Stimulated activated CD4-positive, alpha-beta T cell treated with anti-CD3 and anti-CD28 coated beads, Interleukin-12 subunit alpha, Interleukin-12 subunit beta, amount 100 ng/mL, for 4 hours (primary cell): ENCODE data around the gene HADHB.

Source experiments
- DNase-seq: peaks from one replicate; pipeline ENCODE4 v3.0.0-alpha.2; 2020

The HADHB gene

DNA sequence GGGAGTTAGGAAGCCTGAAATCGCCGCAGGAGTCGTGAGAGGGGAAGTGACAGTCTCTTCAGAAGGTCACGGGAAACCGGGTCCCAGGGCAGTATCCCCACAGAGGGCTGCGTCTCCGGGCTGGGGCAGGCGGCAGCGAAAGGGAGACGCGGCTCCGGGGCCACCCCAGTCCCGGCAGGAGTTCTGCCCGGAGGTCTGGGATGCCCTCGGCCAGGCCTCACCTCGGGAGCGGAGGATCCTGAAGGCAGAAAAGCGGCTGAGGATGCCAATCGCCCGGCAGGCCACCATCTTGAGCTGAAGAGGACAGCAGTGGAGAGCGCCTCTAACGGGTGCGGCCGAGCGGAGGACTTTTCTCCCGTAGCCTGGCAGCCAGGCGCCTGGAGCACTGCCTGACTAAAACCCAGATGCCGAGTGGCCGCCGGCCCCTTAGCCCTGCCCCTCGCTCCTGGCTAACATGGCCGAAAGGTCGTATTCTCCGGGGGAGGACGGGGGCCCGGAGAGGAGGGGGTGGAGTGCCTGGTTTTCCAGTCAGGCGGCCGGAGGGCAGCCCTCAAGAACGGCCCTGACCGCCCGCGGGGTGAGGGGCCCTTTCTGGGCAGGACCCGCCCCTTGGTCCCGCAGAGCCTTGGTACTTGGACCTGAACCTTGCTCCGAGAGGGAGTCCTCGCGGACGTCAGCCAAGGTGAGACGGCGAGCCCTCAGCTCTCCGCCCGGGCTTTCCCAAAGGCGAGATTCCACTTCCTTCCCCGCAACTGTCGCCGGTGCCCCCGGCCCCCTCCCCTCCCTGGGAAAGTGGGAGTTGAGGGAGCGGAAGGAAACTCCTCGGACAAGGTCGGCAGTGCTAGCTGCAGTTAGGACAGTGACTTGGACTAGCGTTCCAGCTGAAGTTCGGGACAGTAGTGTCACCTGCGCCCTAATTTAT lies at the start of gene HADHB, which contains the start of gene HADHA:
TSS of gene HADHB (plus strand) at position 631 of the 922 bp plus-strand sequence. CDS start 9,316 bp downstream, outside the sequence.
TSS of gene HADHA (minus strand) at position 324 of the 922 bp plus-strand sequence. CDS start at position 288, 36 bp downstream.
- DNase-seq: peak; percentile 78

DNA sequence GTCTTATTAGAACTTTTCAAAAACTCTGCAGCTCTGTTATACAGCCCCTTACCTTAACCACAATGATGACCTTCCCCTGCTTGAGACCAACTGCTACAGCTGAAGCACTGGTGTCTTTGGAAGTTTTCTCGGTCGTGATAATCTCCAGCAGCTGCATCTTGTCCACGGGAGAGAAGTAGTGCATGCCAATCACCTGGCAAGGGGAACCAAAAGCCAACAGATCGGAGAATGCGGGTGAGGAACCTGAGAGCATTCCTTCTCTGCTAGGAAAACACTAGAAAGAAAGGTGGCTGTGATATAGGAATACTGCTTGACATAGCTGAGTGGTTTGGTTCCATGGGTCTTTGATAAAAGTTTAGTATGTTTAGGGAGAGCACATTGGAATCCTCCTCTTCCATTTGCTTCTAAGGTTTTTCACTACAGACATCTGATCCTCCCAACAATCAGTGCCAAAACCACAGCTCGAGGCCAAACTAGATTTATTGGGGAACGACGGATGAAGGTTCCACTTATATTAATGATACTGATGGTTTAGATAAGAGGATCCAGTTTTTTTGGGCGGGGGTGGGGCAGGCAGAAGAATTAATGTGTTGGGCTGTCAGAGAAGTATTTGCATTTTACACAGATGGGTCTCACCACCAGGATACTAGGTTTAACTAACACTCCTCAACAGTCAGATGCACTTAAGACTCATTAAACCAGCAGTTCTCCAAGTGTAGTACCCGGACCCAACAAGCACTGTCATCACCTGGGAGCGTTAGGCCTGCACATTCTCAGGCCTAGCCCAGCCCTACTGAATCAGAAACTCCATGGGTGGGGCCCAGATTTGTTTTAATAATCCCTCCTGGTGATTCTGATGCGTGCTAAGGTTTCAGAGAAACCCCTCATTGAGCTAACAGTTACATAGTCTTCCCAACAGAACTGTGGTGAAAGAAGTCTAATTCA lies 49.4 kb upstream of the HADHB start:
- no peak for DNase-seq

DNA sequence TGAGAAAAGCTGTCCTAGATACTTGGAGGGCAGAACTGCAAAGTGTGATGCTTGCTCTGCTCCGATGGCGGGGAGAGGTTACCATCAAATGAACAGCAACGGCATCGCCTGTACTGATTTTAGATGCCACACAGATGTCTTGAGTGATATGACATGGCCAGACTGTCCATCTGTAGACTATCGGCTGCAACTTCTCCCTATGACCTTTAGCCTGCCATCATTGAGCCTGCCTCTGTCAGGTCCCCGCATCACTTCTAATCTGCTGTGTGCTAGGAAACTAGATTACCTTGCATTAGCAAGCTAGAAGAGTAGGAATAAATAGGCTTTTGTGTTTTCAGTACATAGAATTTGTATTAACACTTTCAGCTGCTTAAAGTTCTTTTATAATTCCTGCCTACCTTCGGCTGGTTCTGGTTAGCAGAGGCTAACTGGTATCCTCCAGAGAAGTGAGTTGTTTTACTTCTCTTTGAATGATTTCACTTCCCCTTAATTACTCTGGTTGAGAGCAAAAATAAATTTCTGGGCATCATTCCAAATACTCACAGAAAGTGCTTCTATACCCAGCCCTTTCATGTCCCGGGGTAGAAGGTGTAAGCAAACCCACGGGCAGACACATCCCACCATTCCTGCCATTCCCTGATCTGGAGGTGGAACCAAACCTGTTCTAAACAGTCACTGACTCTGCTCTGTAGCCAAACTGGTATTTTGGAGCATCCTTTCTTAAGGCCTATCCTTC lies 47.9 kb upstream of the HADHB start:
- no peak for DNase-seq

- DNase-seq: no peak
Observed at GRCh38 chr2:26197516-26197915, 47.2 kb upstream of the HADHB start.

- no peak for DNase-seq
Observed at GRCh38 chr2:26202981-26203490, 41.7 kb upstream of the HADHB start.

- no peak for DNase-seq
Observed at GRCh38 chr2:26203906-26204305, 40.8 kb upstream of the HADHB start.

DNA sequence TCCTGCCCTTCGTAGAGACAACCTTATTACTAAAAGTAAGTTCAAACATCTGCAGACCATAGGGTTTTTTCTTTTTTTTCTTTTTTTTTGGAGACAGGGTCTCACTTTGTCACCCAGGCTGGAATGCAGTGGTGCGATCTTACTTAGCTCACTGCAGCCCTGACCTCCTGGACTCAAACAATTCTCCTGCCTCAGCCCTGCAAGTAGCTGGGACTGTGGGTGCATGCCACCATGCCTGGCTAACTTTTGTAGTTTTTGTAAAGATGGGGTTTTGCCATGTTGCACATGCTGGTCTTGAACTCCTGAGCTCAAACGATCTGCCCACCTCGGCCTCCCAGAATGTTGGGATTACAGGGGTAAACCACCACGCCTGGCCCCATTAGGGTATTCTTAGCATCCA lies 32.7 kb upstream of the HADHB start:
- DNase-seq: no peak

DNA sequence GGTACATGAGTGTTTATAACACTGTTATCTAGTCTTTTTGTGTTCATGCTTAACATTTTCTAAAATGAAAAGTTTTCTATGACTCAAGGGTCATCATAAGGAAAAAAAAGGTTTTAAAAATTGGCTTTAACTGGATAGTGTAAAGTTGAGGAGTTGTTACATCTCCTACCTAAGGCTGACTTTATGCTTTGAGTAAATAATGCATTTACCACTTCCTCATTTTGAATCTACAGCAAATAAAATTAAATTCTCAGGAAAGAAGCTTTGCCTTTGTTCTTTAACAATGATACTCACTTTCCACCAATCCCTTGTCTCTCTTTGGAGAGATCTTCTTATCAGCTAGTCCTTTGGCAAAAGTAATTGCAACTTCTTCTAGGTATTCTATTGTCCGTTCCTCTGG lies 30.0 kb upstream of the HADHB start:
- DNase-seq: no peak

DNA sequence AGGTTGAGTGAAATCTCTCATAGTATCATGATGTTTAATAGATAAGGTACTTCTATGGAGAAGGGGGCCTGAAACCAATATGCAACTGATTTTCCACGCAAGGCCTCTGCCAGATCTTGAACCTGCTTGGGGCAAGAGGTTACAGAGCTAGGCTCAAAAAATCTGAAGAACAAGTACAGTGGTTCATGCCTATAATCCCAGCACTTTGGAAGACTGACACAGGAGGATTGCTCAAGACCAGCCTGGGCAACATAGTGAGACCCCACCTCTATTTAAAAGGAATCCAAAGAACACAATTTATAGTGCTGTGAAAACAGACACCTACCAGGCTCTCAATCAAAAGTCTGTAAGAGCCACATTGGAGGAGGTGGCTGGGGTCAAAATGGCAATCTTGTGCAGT lies 28.9 kb upstream of the HADHB start:
- no peak for DNase-seq

GRCh38 chr2:26216587-26216986 lies 28.2 kb upstream of the HADHB start:
- DNase-seq: no peak

- DNase-seq: no peak
Observed at GRCh38 chr2:26217720-26218119, 27.0 kb upstream of the HADHB start.

DNA sequence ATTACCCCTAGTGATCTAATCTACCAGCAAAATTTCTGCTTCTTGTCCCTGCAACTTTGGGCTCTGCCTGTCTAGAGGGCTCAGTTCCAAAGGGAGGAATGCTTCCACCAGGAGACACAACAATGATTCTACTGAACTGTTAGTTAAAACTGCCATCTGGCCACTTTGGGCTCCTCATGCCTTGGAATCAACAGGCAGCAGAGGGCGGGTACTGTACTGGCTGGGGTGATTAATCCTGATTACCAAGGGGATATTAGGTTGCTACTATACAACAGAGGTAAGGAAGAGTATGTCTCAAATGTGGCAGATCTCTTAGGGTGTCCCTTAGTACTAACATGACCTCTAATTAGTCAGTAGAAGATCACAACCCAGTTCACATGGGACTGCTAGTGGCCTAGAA lies 21.7 kb upstream of the HADHB start:
- DNase-seq: no peak

DNA sequence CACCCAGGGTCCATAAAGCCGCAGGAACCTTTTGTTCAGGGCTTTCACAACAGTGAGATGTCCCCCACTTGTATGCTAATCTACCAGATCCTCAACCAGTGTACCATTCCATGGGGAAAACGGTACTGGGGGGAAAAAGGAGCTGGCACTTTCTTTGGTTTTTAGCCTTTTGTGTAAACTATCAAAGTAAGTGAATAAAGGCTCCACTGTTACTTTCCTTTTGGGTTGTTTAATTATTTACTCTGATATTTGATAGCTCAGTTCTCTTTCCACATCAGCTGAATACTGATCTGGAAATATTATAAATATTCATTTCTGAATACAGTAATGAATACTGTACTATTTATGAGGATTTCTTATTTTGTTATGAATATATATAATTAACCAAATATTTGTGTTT lies 20.6 kb upstream of the HADHB start:
- no peak for DNase-seq

DNA sequence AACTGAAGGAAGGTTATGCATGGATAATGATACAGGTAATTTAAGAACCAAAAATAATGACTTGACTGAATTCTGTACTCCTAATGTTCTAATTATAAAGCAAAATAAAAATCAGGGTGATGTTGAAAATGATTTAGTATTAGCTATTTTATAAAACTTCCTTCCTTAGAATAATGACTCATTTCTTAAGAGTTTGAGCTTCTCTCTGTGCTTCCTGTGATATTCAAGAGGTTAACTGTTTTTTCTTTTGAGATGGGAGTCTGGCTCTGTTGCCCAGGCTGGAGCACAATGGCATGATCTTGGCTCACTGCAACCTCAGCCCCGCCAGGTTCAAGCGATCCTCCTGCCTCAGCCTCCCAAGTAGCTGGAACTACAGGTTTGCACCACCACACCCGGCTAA lies 15.1 kb upstream of the HADHB start:
- no peak for DNase-seq

DNA sequence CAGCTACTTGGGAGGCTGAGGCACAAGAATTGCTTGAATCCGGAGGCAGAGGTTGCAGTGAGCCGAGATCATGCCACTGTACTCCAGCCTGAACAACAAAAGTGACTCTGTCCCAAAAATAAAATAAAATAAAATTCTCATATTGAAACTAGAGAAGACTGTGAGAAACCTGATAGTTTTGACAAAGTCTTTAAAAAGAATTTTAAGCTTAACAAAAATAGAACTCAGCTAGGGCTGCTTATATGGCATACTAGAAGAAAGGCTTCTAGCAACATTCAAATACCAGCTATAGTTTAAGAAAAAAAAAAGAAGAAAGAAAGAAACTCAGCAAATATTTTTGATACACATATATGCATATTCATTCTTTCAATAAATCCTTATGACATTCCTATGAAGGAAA lies 13.9 kb upstream of the HADHB start:
- DNase-seq: no peak

GRCh38 chr2:26235089-26235488 lies 9.7 kb upstream of the HADHB start:
- no peak for DNase-seq

GRCh38 chr2:26237868-26238267 lies 6.9 kb upstream of the HADHB start:
- no peak for DNase-seq

DNA sequence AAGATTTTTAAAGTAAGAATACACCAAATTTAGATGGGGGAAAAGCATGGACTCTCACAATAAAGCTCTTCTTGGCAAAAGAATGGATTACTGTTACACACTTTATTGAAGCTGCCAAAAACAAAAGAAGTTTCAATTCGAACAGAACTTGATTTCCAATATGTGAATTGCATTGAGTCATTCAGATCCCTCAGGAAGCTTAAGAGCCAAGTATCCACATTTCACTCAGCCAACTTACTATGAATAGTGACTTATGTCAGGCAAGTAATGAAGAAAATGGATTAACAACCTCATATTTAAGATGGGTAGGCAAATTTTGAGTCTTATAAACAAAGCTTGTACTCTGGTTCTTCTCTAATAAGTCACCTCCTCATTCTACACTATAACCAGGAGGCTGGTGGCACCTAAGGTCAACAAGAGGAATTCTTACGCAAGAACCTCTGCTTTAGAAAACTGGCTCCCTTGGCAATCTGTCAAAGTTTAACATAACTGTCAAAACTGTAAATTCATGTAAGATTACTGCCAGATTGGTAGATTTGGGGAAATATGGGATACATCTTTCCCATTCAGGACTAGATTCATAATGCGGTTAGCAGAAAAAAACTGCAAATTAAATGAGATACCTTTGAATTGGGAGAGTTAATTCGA lies 6.3 kb upstream of the HADHB start:
- no peak for DNase-seq

GRCh38 chr2:26241928-26242436 lies 2.8 kb upstream of the HADHB start:
- no peak for DNase-seq

DNA sequence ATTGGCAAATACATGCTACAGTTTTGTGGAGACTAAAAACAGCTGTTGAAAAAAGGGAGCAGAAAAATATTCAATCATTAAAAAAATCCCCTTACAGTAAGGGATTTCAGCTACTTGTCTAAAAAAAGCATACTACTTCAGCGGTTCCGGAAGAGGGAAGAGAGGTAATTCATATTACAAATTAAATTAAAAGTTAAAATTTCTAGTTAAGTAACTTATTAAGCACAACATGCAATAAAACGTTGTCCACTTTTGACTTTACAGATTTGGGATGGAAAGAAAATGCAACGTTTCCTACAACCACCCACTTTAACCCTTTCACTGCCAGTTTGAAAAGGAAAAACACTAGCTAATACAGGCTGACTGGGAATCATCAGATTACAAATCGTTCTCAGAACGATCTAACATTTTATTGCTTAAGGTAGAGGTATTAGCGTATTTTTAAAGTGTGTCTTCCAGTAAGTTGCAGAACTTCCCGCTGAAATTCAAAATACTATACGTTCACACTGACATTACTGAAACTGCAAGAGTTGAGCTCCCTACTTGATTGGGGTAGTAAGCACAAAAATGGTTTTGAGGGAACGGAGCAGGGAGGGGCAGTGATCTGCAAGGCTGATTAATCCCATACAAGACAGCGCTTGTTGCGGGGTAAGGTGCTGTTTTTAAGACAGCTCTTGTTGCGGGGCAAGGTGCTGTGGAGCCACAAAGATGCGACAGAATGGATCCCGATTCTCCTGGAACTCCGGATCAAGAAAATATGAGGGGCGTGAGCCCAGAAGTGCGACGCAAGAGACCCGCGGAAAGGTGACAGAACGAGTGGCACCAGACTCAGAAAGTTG lies 1.1 kb upstream of the HADHB start:
- DNase-seq: no peak

DNA sequence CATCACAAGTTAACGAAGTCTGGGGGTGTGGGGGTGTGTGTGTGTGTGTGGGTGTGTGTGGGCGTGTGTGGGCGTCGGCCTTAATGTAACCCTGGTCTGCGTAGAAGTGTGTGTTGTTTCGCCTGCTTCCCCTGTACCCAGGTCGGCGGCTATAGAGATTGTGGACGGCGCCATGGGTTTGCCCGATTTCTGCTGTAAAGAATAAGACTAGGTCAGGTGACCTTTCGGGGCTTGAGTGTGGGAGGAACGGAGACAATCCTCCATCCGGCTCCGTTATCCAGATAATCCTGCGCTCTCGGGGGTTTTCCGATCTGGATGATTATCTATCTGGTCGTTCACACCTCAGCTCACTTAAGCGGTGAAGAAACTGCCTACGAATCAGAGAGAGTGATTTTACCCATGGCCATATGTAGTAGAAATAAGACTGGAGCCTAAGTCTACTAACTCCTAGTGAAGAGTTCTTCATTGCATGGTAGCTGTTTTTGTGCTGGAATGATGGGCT lies 543 bp downstream of the HADHB start:
- peak; percentile 49 for DNase-seq
